H1 (cell line): Measurements from ENCODE around the gene AP2B1. TPM values are rescaled to one million over a fixed set of nuclear protein-coding genes. Genes with fewer than 3 reads are reported as not detected.
A peak's percentile ranks its signal among the peaks of the same experiment; 100 is the strongest.

ENCODE experiments used
- CHD2 ChIP-seq: IDR thresholded peaks from 2 replicates; pipeline ENCODE4 v1.6.1; 2012; ENCODE audit warnings: low read length, improper control_type of control experiment
- GTF2F1 ChIP-seq: IDR thresholded peaks from 2 replicates; pipeline ENCODE4 v1.6.1; 2012; ENCODE audit warnings: low read depth, low read length, improper control_type of control experiment, borderline replicate concordance
- JUND ChIP-seq: IDR thresholded peaks from 2 replicates; pipeline ENCODE4 v1.6.1; 2011; ENCODE audit warnings: mild to moderate bottlenecking, improper control_type of control experiment, low read length
- polyA plus RNA-seq, 7 experiments: library from polyadenylated mRNA; depleted of rRNA in 3 of 7; stranded (reverse) in 5 of 7; unstranded in 2 of 7; fragments of >200 nt in 5 of 7; fragments of 200-250 nt in 2 of 7; gene quantifications; 1 replicate in 5 of 7; 2 replicates in 1 of 7; 4 replicates in 1 of 7; pipeline versions ENCODE4 v1.2.1 to v1.2.3, GENCODE V29; 2011 to 2013; ENCODE audit warnings: missing spikeins in 2 of 7, mixed read lengths in 2 of 7
- total RNA-seq: library from RNA; stranded (reverse); fragmentation: NEBNext Ultra II Directional; extraction: Animal tissue kit (Norgen Biotek cat#: 25700); gene quantifications from 2 replicates; pipeline ENCODE4 v1.2.1, GENCODE V29; 2021

The AP2B1 gene
- total and polyA plus RNA-seq, 2 of the 8 experiments (the other 6 are each of a cell fraction or from before 2014, with no cell fraction given), result 95.5 to 199 TPM

GRCh38 chr17:35684055-35684802 is 97.1 kb downstream of the AP2B1 start (continued):
- no peak for TF ChIP-seq GTF2F1
- TF ChIP-seq CHD2, result 0 out of 2 replicates have a peak, but pooled peaks have one; percentile 27
- TF ChIP-seq JUND, result peak; percentile 80; the same call in 1 of the 2 replicates
- TF ChIP-seq, all 59 proteins: peak for 4
